ENCODE measurements around the gene DNAH7.

- TF ChIP-seq ZNF124 (CRISPR knock-in tag; IDR thresholded peaks at IDR 0.05) = no peak
- TF ChIP-seq ELF4 (CRISPR knock-in tag; IDR thresholded peaks at IDR 0.05; ENCODE audit: borderline replicate concordance) = no peak
- TF ChIP-seq HNRNPLL (IDR thresholded peaks at IDR 0.05; ENCODE audit: low read depth, low read length, poor library complexity, severe bottlenecking) = no peak
- no peak for TF ChIP-seq ZNF501 (CRISPR knock-in tag; IDR thresholded peaks at IDR 0.05)
- TF ChIP-seq, protein P1, sequence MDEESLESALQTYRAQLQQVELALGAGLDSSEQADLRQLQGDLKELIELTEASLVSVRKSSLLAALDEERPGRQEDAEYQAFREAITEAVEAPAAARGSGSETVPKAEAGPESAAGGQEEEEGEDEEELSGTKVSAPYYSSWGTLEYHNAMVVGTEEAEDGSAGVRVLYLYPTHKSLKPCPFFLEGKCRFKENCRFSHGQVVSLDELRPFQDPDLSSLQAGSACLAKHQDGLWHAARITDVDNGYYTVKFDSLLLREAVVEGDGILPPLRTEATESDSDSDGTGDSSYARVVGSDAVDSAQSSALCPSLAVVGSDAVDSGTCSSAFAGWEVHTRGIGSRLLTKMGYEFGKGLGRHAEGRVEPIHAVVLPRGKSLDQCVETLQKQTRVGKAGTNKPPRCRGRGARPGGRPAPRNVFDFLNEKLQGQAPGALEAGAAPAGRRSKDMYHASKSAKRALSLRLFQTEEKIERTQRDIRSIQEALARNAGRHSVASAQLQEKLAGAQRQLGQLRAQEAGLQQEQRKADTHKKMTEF (CRISPR knock-in tag; IDR thresholded peaks at IDR 0.05) = no peak
Measured at GRCh38 chr2:195934484-195934883, 134.2 kb downstream of the DNAH7 start.

Data from HepG2 (cell line).